WTC11 (cell line): ENCODE measurements around the gene CACNA1E. TPM values are rescaled to one million over a fixed set of nuclear protein-coding genes. Genes with fewer than 3 reads are reported as not detected.

Source experiments
- ATAC-seq: fragments of 200-7000 bp; cut with Tn5 transposase; 2 replicates; pipeline ENCODE4 v1.10.0; 2021; ENCODE audit warnings: mild to moderate bottlenecking, moderate library complexity
- CTCF ChIA-PET: fragments of 300-600 bp; sonication (Branson Sonifier 250); formaldehyde crosslinking; loops from one replicate; lab custom pipeline; 2021; ENCODE audit warnings: antibody characterized with exemption; lab: Charles Lee
- POLR2A ChIA-PET: fragments of 350-600 bp; sonication (Branson Sonifier 250); formaldehyde crosslinking; loops from one replicate; lab custom pipeline; 2021; ENCODE audit warnings: antibody characterized with exemption; lab: Charles Lee
- DNase-seq: peaks from one replicate; pipeline ENCODE4 v3.0.0; 2021; ENCODE audit warnings: low spot score
- H3K27ac Mint-ChIP-seq: 2 replicates; pipeline ENCODE4 v1.8.0; 2021; ENCODE audit warnings: mixed read lengths
- H3K27me3 Mint-ChIP-seq: 2 replicates; pipeline ENCODE4 v1.8.0; 2021; ENCODE audit warnings: low read depth, mild to moderate bottlenecking, moderate library complexity, mixed read lengths
- H3K36me3 Mint-ChIP-seq: 2 replicates; pipeline ENCODE4 v1.8.0; 2021; ENCODE audit warnings: mixed read lengths
- H3K4me1 Mint-ChIP-seq: 2 replicates; pipeline ENCODE4 v1.8.0; 2022; ENCODE audit warnings: mixed read lengths
- H3K4me3 Mint-ChIP-seq: 2 replicates; pipeline ENCODE4 v1.8.0; 2021; ENCODE audit warnings: mild to moderate bottlenecking, moderate library complexity, mixed read lengths
- H3K9me3 Mint-ChIP-seq: 2 replicates; pipeline ENCODE4 v1.8.0; 2021; ENCODE audit warnings: mixed read lengths
- ELF4 ChIP-seq: sonication (generic); formaldehyde crosslinking; IDR thresholded peaks from 2 replicates; pipeline ENCODE4 v1.8.1; 2022; ENCODE audit warnings: low read depth, mild to moderate bottlenecking, moderate library complexity, missing genetic modification reagents
- ETV6 ChIP-seq: sonication (generic); formaldehyde crosslinking; IDR thresholded peaks from 2 replicates; pipeline ENCODE4 v1.8.1; 2022; ENCODE audit warnings: mild to moderate bottlenecking, missing genetic modification reagents
- NFYB ChIP-seq: sonication (generic); formaldehyde crosslinking; conservative IDR thresholded peaks from 2 replicates; pipeline ENCODE4 v1.8.0; 2022; ENCODE audit warnings: low read depth, missing genetic modification reagents
- PREB ChIP-seq: sonication (generic); formaldehyde crosslinking; IDR thresholded peaks from 2 replicates; pipeline ENCODE4 v1.8.1; 2022; ENCODE audit warnings: mild to moderate bottlenecking, missing genetic modification reagents, moderate library complexity, borderline replicate concordance
- ZBTB43 ChIP-seq: sonication (generic); formaldehyde crosslinking; IDR thresholded peaks from 2 replicates; pipeline ENCODE4 v1.8.1; 2023; ENCODE audit warnings: mild to moderate bottlenecking, missing genetic modification reagents
- ZNF138 ChIP-seq: sonication (generic); formaldehyde crosslinking; conservative IDR thresholded peaks from 2 replicates; pipeline ENCODE4 v1.8.1; 2022; ENCODE audit warnings: mild to moderate bottlenecking, moderate library complexity, missing genetic modification reagents
- ZNF281 ChIP-seq: sonication (generic); formaldehyde crosslinking; IDR thresholded peaks from 2 replicates; pipeline ENCODE4 v1.8.0; 2023; ENCODE audit warnings: mild to moderate bottlenecking, missing genetic modification reagents
- ZNF425 ChIP-seq: fragments of 250-450 bp; sonication (Bioruptor Pico); conservative IDR thresholded peaks from 2 replicates; pipeline ENCODE4 v1.9.0; 2021; ENCODE audit warnings: mild to moderate bottlenecking
- total RNA-seq: library from RNA; stranded (reverse); gene quantifications from 3 replicates; pipeline ENCODE4 v1.2.3, GENCODE V29; 2021
- TF ChIP-seq, protein P1 (sequence below): sonication (generic); formaldehyde crosslinking; IDR thresholded peaks from 2 replicates; pipeline ENCODE4 v1.8.1; 2022; ENCODE audit warnings: missing genetic modification reagents, borderline replicate concordance
- TF ChIP-seq, protein P2 (sequence below): sonication (generic); formaldehyde crosslinking; IDR thresholded peaks from 2 replicates; pipeline ENCODE4 v1.8.0; 2022; ENCODE audit warnings: mild to moderate bottlenecking, missing genetic modification reagents

The CACNA1E gene
- total RNA-seq, 1 experiment from 2014 or later: 0.63 TPM

GRCh38 chr1:181493166-181493565 lies 9.8 kb downstream of the CACNA1E start (continued):
- TF ChIP-seq PREB (CRISPR knock-in tag): no peak

DNA sequence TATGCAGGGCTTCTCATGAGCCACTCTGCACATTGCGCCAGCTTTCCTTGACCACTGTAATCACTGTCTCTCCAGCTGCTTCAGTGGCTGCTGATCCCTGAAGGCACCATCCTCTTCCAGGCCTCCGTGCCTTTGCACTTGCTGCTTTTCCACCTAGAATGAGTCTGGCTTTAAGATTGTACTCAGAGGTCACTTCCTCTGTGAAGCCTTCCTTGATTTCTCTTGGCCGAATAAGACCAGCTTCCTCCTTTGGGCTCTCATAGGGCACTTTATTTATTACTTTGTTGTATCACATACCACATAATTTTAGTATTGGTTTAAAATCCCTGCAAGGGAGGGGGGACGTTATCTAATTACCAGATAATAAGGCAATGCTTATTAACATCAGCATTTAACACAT lies 10.6 kb downstream of the CACNA1E start:
- Mint-ChIP-seq H3K27ac (no peak overlapping the region), H3K4me3 (no peak overlapping the region), H3K27me3 (peaks cover 10% of the 10 kb centered on the region; the same call in 1 of the 2 replicates), H3K36me3 (no peaks in the 10 kb centered on the region), H3K4me1 (no peaks in the 10 kb centered on the region), H3K9me3 (no peaks in the 10 kb centered on the region)
- ChIA-PET CTCF (interaction anchor here (0.8 to 2.7 kb wide), 4 partner anchors 10 to 587 kb away, joined by 3 to 13 read pairs (median 3); no protein-coding TSS in a partner anchor), POLR2A (interaction anchor here (0.7 kb wide), 1 partner anchor 105 kb away, joined by 3 read pairs; no protein-coding TSS in a partner anchor)
- ATAC-seq: no peak
- TF ChIP-seq ZBTB43 (CRISPR knock-in tag) (no peak), ELF4 (no peak), ETV6 (CRISPR knock-in tag) (no peak), ZNF138 (CRISPR knock-in tag) (no peak), NFYB (CRISPR knock-in tag) (no peak), ZNF281 (CRISPR knock-in tag) (no peak)
- TF ChIP-seq, protein P1, sequence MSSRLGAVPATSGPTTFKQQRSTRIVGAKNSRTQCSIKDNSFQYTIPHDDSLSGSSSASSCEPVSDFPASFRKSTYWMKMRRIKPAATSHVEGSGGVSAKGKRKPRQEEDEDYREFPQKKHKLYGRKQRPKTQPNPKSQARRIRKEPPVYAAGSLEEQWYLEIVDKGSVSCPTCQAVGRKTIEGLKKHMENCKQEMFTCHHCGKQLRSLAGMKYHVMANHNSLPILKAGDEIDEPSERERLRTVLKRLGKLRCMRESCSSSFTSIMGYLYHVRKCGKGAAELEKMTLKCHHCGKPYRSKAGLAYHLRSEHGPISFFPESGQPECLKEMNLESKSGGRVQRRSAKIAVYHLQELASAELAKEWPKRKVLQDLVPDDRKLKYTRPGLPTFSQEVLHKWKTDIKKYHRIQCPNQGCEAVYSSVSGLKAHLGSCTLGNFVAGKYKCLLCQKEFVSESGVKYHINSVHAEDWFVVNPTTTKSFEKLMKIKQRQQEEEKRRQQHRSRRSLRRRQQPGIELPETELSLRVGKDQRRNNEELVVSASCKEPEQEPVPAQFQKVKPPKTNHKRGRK (CRISPR knock-in tag): no peak
- TF ChIP-seq, protein P2, sequence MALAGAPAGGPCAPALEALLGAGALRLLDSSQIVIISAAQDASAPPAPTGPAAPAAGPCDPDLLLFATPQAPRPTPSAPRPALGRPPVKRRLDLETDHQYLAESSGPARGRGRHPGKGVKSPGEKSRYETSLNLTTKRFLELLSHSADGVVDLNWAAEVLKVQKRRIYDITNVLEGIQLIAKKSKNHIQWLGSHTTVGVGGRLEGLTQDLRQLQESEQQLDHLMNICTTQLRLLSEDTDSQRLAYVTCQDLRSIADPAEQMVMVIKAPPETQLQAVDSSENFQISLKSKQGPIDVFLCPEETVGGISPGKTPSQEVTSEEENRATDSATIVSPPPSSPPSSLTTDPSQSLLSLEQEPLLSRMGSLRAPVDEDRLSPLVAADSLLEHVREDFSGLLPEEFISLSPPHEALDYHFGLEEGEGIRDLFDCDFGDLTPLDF: no peak
- no peak for DNase-seq

DNA sequence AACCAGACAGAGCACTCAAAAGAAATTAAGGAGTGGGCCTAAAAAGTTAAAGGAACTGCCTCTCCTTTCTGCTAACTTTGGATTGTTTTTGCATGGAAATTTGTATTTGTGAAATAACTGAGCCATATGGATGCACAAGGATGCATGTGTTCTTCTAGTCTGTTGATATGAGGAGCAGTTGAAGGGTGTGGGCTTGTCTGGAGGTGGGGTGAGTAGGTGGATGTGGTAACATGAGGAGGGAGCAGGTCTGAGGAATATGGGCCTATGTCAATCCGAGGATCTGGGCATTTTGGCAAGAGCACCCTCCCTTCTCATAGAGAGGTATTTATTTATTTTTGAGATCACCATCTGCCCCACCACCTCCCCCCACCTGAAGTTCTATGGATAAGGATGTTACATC lies 13.4 kb downstream of the CACNA1E start:
- ATAC-seq (no peak), DNase-seq (no peak)
- H3K36me3 Mint-ChIP-seq: no peaks in the 10 kb centered on the region
- ChIA-PET CTCF (interaction anchor here (2.2 kb wide), 1 partner anchor 440 kb away, joined by 6 read pairs; no protein-coding TSS in a partner anchor), POLR2A (no interaction called here)
- H3K27me3 Mint-ChIP-seq: no peaks in the 10 kb centered on the region
- no peak overlapping the region for H3K4me3 Mint-ChIP-seq
- H3K27ac Mint-ChIP-seq: no peak overlapping the region
- H3K9me3 Mint-ChIP-seq: no peaks in the 10 kb centered on the region
- H3K4me1 Mint-ChIP-seq: no peaks in the 10 kb centered on the region
- TF ChIP-seq NFYB (CRISPR knock-in tag) (no peak), ZNF425 (no peak)
- TF ChIP-seq, all 79 proteins: peak for 0
